Measurements from ENCODE around the gene MIS18BP1. TPM values are rescaled to one million over a fixed set of nuclear protein-coding genes. Genes with fewer than 3 reads are reported as not detected.
"Not testable (repeated sequence)": the region's sequence is repeated elsewhere in the genome, so short reads cannot be mapped to it uniquely, and the experiment has no call there.

Gene MIS18BP1
- total RNA-seq, 4 donors from 2014 or later = 15.3 to 32.2 (median 17.5) TPM

GRCh38 chr14:45284802-45285201, 31.8 kb upstream of the MIS18BP1 start:
- Histone ChIP-seq H3K4me3 (no peak overlapping the region), H3K4me1 (no peaks in the 10 kb centered on the region), H3K27ac (no peak overlapping the region), H3K9me3 (peaks cover 0 to 18% (median 0%) of the 10 kb centered on the region in 3 donors), H3K36me3 (no peaks in the 10 kb centered on the region), H3K27me3 (no peaks in the 10 kb centered on the region)
- ATAC-seq = no peak
- TF ChIP-seq EP300 (IDR thresholded peaks at IDR 0.05) (no peak), POLR2AphosphoS5 (IDR thresholded peaks at IDR 0.05) (no peak), POLR2A (IDR thresholded peaks at IDR 0.05) (no peak), CTCF (IDR thresholded peaks at IDR 0.05) (no peak)
- WGBS, 2 donors (ENCODE audit: low coverage in 1 of 2) = 72 to 89% methylated on average over 2 of the region's 2 CpGs

- H3K9me3 ChIP-seq = peaks cover 0 to 18% (median 0%) of the 10 kb centered on the region in 3 donors
- H3K27ac ChIP-seq, H3K4me3 ChIP-seq, ATAC-seq, H3K4me1 ChIP-seq, H3K27me3 ChIP-seq, H3K36me3 ChIP-seq: not testable (repeated sequence)
- 86 to 90% methylated on average over 11 of the region's 12 CpGs for WGBS, 2 donors (ENCODE audit: low coverage in 1 of 2)
Measured at GRCh38 chr14:45281731-45282400, 28.9 kb upstream of the MIS18BP1 start.

- ATAC-seq = no peak
Measured at GRCh38 chr14:45271858-45272537, 19.0 kb upstream of the MIS18BP1 start.

GRCh38 chr14:45270031-45270430, 17.0 kb upstream of the MIS18BP1 start:
- no peak overlapping the region for H3K27ac ChIP-seq
- no peaks in the 10 kb centered on the region for H3K9me3 ChIP-seq
- H3K27me3 ChIP-seq = no peaks in the 10 kb centered on the region
- ATAC-seq = no peak
- no peak overlapping the region for H3K4me3 ChIP-seq
- WGBS, 2 donors (ENCODE audit: low coverage in 1 of 2) = 38 to 75% methylated on average over 1 of the region's 1 CpG
- H3K4me1 ChIP-seq = no peaks in the 10 kb centered on the region
- no peak for TF ChIP-seq POLR2AphosphoS5 (IDR thresholded peaks at IDR 0.05)
- TF ChIP-seq EP300 (IDR thresholded peaks at IDR 0.05) = no peak
- H3K36me3 ChIP-seq = no peaks in the 10 kb centered on the region

More at GRCh38 chr14:45271858-45272537, 19.0 kb upstream of the MIS18BP1 start:
- Histone ChIP-seq H3K27ac (no peak overlapping the region), H3K4me1 (no peaks in the 10 kb centered on the region), H3K9me3 (no peaks in the 10 kb centered on the region), H3K4me3 (no peak overlapping the region), H3K27me3 (no peaks in the 10 kb centered on the region), H3K36me3 (no peaks in the 10 kb centered on the region)
- TF ChIP-seq EP300 (IDR thresholded peaks at IDR 0.05) (no peak), POLR2AphosphoS5 (IDR thresholded peaks at IDR 0.05) (no peak), CTCF (IDR thresholded peaks at IDR 0.05) (no peak), POLR2A (IDR thresholded peaks at IDR 0.05) (no peak)
- 92 to 94% methylated on average over 6 of the region's 6 CpGs for WGBS, 2 donors (ENCODE audit: low coverage in 1 of 2)

- no peaks in the 10 kb centered on the region for H3K4me1 ChIP-seq
- H3K9me3 ChIP-seq = no peaks in the 10 kb centered on the region
- no peaks in the 10 kb centered on the region for H3K36me3 ChIP-seq
- H3K27ac ChIP-seq = no peak overlapping the region
- no peak for ATAC-seq
- H3K27me3 ChIP-seq = no peaks in the 10 kb centered on the region
- no peak for TF ChIP-seq POLR2AphosphoS5 (IDR thresholded peaks at IDR 0.05)
- TF ChIP-seq CTCF (IDR thresholded peaks at IDR 0.05) = no peak
- TF ChIP-seq POLR2A (IDR thresholded peaks at IDR 0.05) = no peak
- TF ChIP-seq EP300 (IDR thresholded peaks at IDR 0.05) = no peak
- H3K4me3 ChIP-seq = no peak overlapping the region
Measured at GRCh38 chr14:45267071-45267470, 14.1 kb upstream of the MIS18BP1 start.

GRCh38 chr14:45262637-45263036, 9.6 kb upstream of the MIS18BP1 start:
- Histone ChIP-seq H3K27ac (no peak overlapping the region), H3K27me3 (no peaks in the 10 kb centered on the region), H3K36me3 (no peaks in the 10 kb centered on the region), H3K4me3 (no peak overlapping the region), H3K9me3 (peaks cover 0 to 17% (median 0%) of the 10 kb centered on the region in 3 donors), H3K4me1 (no peaks in the 10 kb centered on the region)
- no peak for ATAC-seq
- WGBS, 2 donors (ENCODE audit: low coverage in 1 of 2) = 89 to 90% methylated on average over 4 of the region's 4 CpGs
- TF ChIP-seq POLR2A (IDR thresholded peaks at IDR 0.05) (no peak), EP300 (IDR thresholded peaks at IDR 0.05) (no peak), POLR2AphosphoS5 (IDR thresholded peaks at IDR 0.05) (no peak), CTCF (IDR thresholded peaks at IDR 0.05) (no peak)
